K562 (cell line): ENCODE data around the gene GPATCH2L. TPM values are rescaled to one million over a fixed set of nuclear protein-coding genes. Genes with fewer than 3 reads are reported as not detected.

Experiments
- ATAC-seq: fragments of 200-7000 bp; cut with Tn5 transposase; 3 replicates; pipeline ENCODE4 v1.9.1; 2020; ENCODE audit warnings: moderate library complexity
- BruUV-seq: library from RNA; stranded (reverse); fragments of 400-500 nt; replicated peaks from 2 replicates; lab custom pipeline; 2021; lab: Mats Ljungman, UMichigan
- CTCF ChIA-PET: fragments of 300-600 bp; formaldehyde crosslinking; extraction: SDS; loops from one replicate; lab custom pipeline; 2021; ENCODE audit warnings: low intra/inter-chr PET ratio; lab: Yijun Ruan, JAX
- POLR2A ChIA-PET: fragments of 300-600, 350-650 bp; sonication (Branson Sonifier 250); formaldehyde crosslinking; extraction: SDS; loops from one replicate; lab custom pipeline; 2021; ENCODE audit warnings: antibody characterized with exemption, inconsistent platforms; lab: Yijun Ruan, JAX
- DNase-seq, 4 experiments: peaks; one replicate each; pipeline versions ENCODE4 v3.0.0 to v3.0.0-alpha.2; 2011 to 2018; ENCODE audit warnings: low spot score in 3 of 4, mixed read lengths in 3 of 4; ENCODE audit errors: extremely low read depth in 1 of 4
- FAIRE-seq: peaks from 2 replicates; lab custom pipeline; 2011; peaks lifted over from hg19 to GRCh38; lab: Jason Lieb, UNC
- H2AFZ ChIP-seq: 2 replicates; pipeline ENCODE4 v1.6.0; 2011; ENCODE audit warnings: low read depth, low read length, control low read depth, inconsistent platforms
- H3K27ac ChIP-seq: fragments of 200-600 bp; 3 replicates; pipeline ENCODE4 v1.8.0; 2011; ENCODE audit warnings: low read depth, mild to moderate bottlenecking, control low read depth, inconsistent platforms, low read length, moderate library complexity, mixed read lengths; ENCODE audit errors: extremely low read depth
- H3K27me3 ChIP-seq, 2 experiments: fragments of 300-600 bp in 1 of 2; 2 replicates in 1 of 2; 3 replicates in 1 of 2; pipeline versions ENCODE4 v1.6.0 to v1.8.0; 2011; ENCODE audit warnings: inconsistent platforms in 2 of 2, low read length in 2 of 2, mild to moderate bottlenecking in 1 of 2, mixed read lengths in 1 of 2, moderate library complexity in 1 of 2; ENCODE audit not compliant: control insufficient read depth in 2 of 2, insufficient read depth in 2 of 2
- H3K36me3 ChIP-seq: fragments of 300-600 bp; 3 replicates; pipeline ENCODE4 v1.8.0; 2011; ENCODE audit warnings: mild to moderate bottlenecking, low read length, inconsistent platforms; ENCODE audit not compliant: control insufficient read depth, insufficient read depth
- H3K4me1 ChIP-seq, 2 experiments: fragments of 200-600 bp in 1 of 2; replicated peaks in 1 of 2; 2 replicates in 1 of 2; 3 replicates in 1 of 2; pipeline versions ENCODE4 v1.5.1 to v1.8.0; 2011; ENCODE audit warnings: inconsistent platforms in 2 of 2, low read length in 2 of 2, mild to moderate bottlenecking in 1 of 2, mixed read lengths in 1 of 2, moderate library complexity in 1 of 2; ENCODE audit not compliant: control insufficient read depth in 2 of 2, insufficient read depth in 2 of 2
- H3K4me2 ChIP-seq: 2 replicates; pipeline ENCODE4 v1.6.1; 2011; ENCODE audit warnings: low read length, control low read depth, inconsistent platforms, mixed read lengths; ENCODE audit not compliant: insufficient read depth
- H3K4me3 ChIP-seq: fragments of 200-600 bp; sonication (generic), shearing (Covaris generic); 2 replicates; pipeline ENCODE4 v1.5.1; 2016; ENCODE audit warnings: control low read depth, inconsistent platforms
- H3K79me2 ChIP-seq: fragments of 200-600 bp; 3 replicates; pipeline ENCODE4 v1.8.0; 2011; ENCODE audit warnings: low read length, inconsistent platforms; ENCODE audit not compliant: control insufficient read depth, insufficient read depth
- H3K9ac ChIP-seq, 2 experiments: 2 replicates each; pipeline versions ENCODE4 v1.6.0 to v1.6.1; 2011; ENCODE audit warnings: low read depth in 2 of 2, low read length in 2 of 2, control low read depth in 1 of 2, inconsistent platforms in 1 of 2, mild to moderate bottlenecking in 1 of 2, mixed read lengths in 1 of 2; ENCODE audit not compliant: insufficient read depth in 1 of 2
- H3K9me1 ChIP-seq: one replicate; pipeline ENCODE4 v1.6.0; 2011; ENCODE audit warnings: inconsistent platforms, mild to moderate bottlenecking, low read length, moderate library complexity; ENCODE audit not compliant: control insufficient read depth, insufficient read depth
- H3K9me3 ChIP-seq: replicated peaks from 2 replicates; pipeline ENCODE4 v1.5.1; 2011; ENCODE audit warnings: low read depth, low read length, inconsistent platforms; ENCODE audit not compliant: control insufficient read depth, insufficient read depth
- H4K20me1 ChIP-seq: replicated peaks from 2 replicates; pipeline ENCODE4 v1.6.1; 2011; ENCODE audit warnings: low read length, inconsistent platforms, mixed read lengths; ENCODE audit not compliant: control insufficient read depth, insufficient read depth
- MEF2D ChIP-seq: conservative IDR thresholded peaks from 2 replicates; pipeline ENCODE4 v1.6.1; 2016; ENCODE audit warnings: low read depth, missing genetic modification characterization, missing compliant biosample characterization
- ZMIZ1 ChIP-seq, 2 experiments: fragments of 150-350 bp in 1 of 2; IDR thresholded peaks; 2 replicates each; pipeline ENCODE4 v1.6.1; 2012 to 2016; ENCODE audit warnings: low read depth in 2 of 2, low read length in 2 of 2, mild to moderate bottlenecking in 1 of 2, moderate library complexity in 1 of 2
- in situ Hi-C: fragments of 300-500 bp; cut with MboI; formaldehyde crosslinking; loops from 4 replicates; pipeline ENCODE4 v1.15.0; 2018; ENCODE audit warnings: inconsistent platforms, mixed read lengths
- intact Hi-C: fragments of 100-400 bp; cut with micrococcal nuclease; formaldehyde crosslinking; loops from 2 replicates; pipeline ENCODE4 v1.14.2; 2022
- polyA plus RNA-seq, 8 experiments: library from polyadenylated mRNA; depleted of rRNA in 4 of 8; stranded (reverse) in 5 of 8; unstranded in 3 of 8; fragments of >200 nt; fragmentation: Nextera tagmentation in 2 of 8; fragmentation: Illumina TruSeq in 1 of 8; extraction: Ambion mirVana in 2 of 8; extraction: Trizol in 1 of 8; gene quantifications; 2 replicates each; pipeline versions ENCODE4 v1.2.1 to v1.2.3, GENCODE V29; 2011 to 2014; ENCODE audit warnings: inconsistent platforms in 1 of 8, missing spikeins in 1 of 8
- total RNA-seq, 7 experiments: library from RNA; depleted of rRNA in 6 of 7; stranded (reverse); fragments of >200 nt in 6 of 7; fragmentation: Illumina TruSeq in 2 of 7; extraction: Trizol in 2 of 7; gene quantifications; 2 replicates each; pipeline versions ENCODE4 v1.2.1 to v1.2.3, GENCODE V29; 2011 to 2021; ENCODE audit warnings: low replicate concordance in 1 of 7

Gene GPATCH2L
- total and polyA plus RNA-seq, 9 of the 15 experiments (the other 6 are each of a cell fraction or from before 2014, with no cell fraction given), result 13.1 to 39.6 (median 20.0) TPM

DNA sequence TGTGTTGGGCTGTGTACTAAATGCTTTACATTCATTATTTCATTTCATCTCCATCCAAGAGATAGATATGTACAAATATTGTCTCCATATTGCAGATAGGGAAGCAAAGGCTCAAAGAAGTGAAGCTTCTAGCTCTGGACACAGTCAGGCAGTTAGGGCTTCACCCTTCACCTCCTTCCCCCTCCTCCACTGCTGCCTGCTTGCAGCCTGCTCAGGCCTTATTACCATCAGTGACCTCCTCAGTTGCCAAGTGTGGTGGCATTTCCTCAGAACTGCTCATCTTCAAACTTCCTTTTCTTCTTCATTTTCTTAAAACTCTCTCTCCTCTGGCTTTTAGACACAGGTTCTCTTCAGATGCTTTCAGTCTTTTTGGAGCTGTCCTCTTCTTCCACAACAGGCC, 4.7 kb upstream of the GPATCH2L start:
- ChIA-PET CTCF (no interaction called here), POLR2A (interaction anchor here (0.8 kb wide), 1 partner anchor 321 kb away, joined by 3 read pairs; no protein-coding TSS in a partner anchor)
- no peaks in the 10 kb centered on the region for H4K20me1 ChIP-seq
- no peaks in the 10 kb centered on the region for H3K9me3 ChIP-seq
- H3K79me2 ChIP-seq, result peaks cover 2% of the 10 kb centered on the region; the same call in 2 of the 3 replicates
- H3K9ac ChIP-seq, result no peak overlapping the region
- peaks cover 0 to 6% of the 10 kb centered on the region in 2 experiments; a peak in 1 of 5 replicates for H3K4me1 ChIP-seq
- H3K4me3 ChIP-seq, result no peak overlapping the region
- no peak for ATAC-seq
- no peaks in the 10 kb centered on the region for H3K9me1 ChIP-seq
- no peaks in the 10 kb centered on the region for H3K36me3 ChIP-seq
- no peak for FAIRE-seq
- H3K4me2 ChIP-seq, result no peak overlapping the region
- no peak for DNase-seq
- intact Hi-C loops (no loop called here), in situ Hi-C loops (no loop called here)
- TF ChIP-seq MEF2D (tag) (no peak), ZMIZ1 (IDR thresholded peaks at IDR 0.05; ENCODE audit: low read depth in 2 of 2, low read length in 2 of 2) (no peak)
- BruUV-seq, result no TSS peak
- H3K27ac ChIP-seq, result no peak overlapping the region
- no peak overlapping the region for H2AFZ ChIP-seq
- H3K27me3 ChIP-seq, result no peaks in the 10 kb centered on the region
